Loucy (cell line): ENCODE data around the gene CENPX.

Experiments
- CTCF ChIP-seq: fragments of 200-600 bp; sonication (generic); conservative IDR thresholded peaks from 2 replicates; pipeline ENCODE4 v1.5.1; 2014; ENCODE audit warnings: mild to moderate bottlenecking, antibody characterized with exemption, low read length
- EZH2phosphoT487 ChIP-seq: fragments of 200-600 bp; IDR thresholded peaks from 2 replicates; pipeline ENCODE4 v1.6.1; 2018; ENCODE audit warnings: antibody characterized with exemption, mild to moderate bottlenecking, moderate library complexity, borderline replicate concordance

- no peak for TF ChIP-seq CTCF
- TF ChIP-seq EZH2phosphoT487, result no peak
Measured at GRCh38 chr17:82016061-82016874, 6.4 kb downstream of the CENPX start.
